H1 (cell line): ENCODE measurements around the gene GNB1L. TPM values are rescaled to one million over a fixed set of nuclear protein-coding genes. Genes with fewer than 3 reads are reported as not detected.

Source experiments
- CTCF ChIA-PET: fragments of 300-600 bp; sonication (Branson Sonifier 250); formaldehyde crosslinking; loops from one replicate; lab custom pipeline; 2021; ENCODE audit not compliant: partially characterized antibody; lab: Charles Lee
- POLR2A ChIA-PET: fragments of 300-600 bp; sonication (Branson Sonifier 250); formaldehyde crosslinking; loops from one replicate; lab custom pipeline; 2021; ENCODE audit warnings: inconsistent platforms; ENCODE audit not compliant: partially characterized antibody; lab: Charles Lee
- DNase-seq, 2 experiments: peaks; one replicate each; pipeline versions ENCODE4 v3.0.0 to v3.0.0-alpha.2; 2010 to 2022; ENCODE audit warnings: low spot score in 2 of 2, low read depth in 1 of 2, mixed read lengths in 1 of 2
- FAIRE-seq: peaks from 2 replicates; lab custom pipeline; 2011; peaks lifted over from hg19 to GRCh38; lab: Jason Lieb, UNC
- H2AFZ ChIP-seq: 2 replicates; pipeline ENCODE4 v1.8.1; 2012; ENCODE audit warnings: low read length, inconsistent platforms
- H2AK5ac ChIP-seq: 2 replicates; pipeline ENCODE4 v1.6.1; 2013; ENCODE audit warnings: low read depth, low read length
- H2BK120ac ChIP-seq: replicated peaks from 2 replicates; pipeline ENCODE3; 2013; ENCODE audit warnings: low read depth, low read length, inconsistent platforms
- H2BK12ac ChIP-seq: 2 replicates; pipeline ENCODE4 v1.6.1; 2013; ENCODE audit warnings: low read depth, low read length
- H2BK15ac ChIP-seq: 2 replicates; pipeline ENCODE4 v1.6.1; 2013; ENCODE audit warnings: low read length
- H2BK20ac ChIP-seq: 2 replicates; pipeline ENCODE4 v1.6.1; 2013; ENCODE audit warnings: low read length
- H2BK5ac ChIP-seq: 2 replicates; pipeline ENCODE4 v1.6.1; 2013; ENCODE audit warnings: low read depth, low read length
- H3K14ac ChIP-seq: 2 replicates; pipeline ENCODE4 v1.6.1; 2013; ENCODE audit warnings: inconsistent platforms; ENCODE audit not compliant: insufficient read length
- H3K18ac ChIP-seq: 2 replicates; pipeline ENCODE4 v1.6.1; 2013; ENCODE audit warnings: low read length; ENCODE audit errors: extremely low read depth
- H3K23ac ChIP-seq: 2 replicates; pipeline ENCODE4 v1.6.1; 2013; ENCODE audit warnings: inconsistent platforms; ENCODE audit not compliant: insufficient read length
- H3K23me2 ChIP-seq: 2 replicates; pipeline ENCODE4 v1.6.1; 2013; ENCODE audit warnings: low read depth, low read length
- H3K27ac ChIP-seq: 2 replicates; pipeline ENCODE4 v1.6.1; 2011; ENCODE audit warnings: low read depth, low read length, inconsistent platforms
- H3K27me3 ChIP-seq, 4 experiments: replicated peaks in 1 of 4; 1 replicate in 1 of 4; 2 replicates in 3 of 4; pipeline versions ENCODE4 v1.6.1 to v1.8.1; 2011 to 2013; ENCODE audit warnings: low read length in 3 of 4, mild to moderate bottlenecking in 3 of 4, inconsistent platforms in 2 of 4, mixed read lengths in 2 of 4, moderate library complexity in 1 of 4; ENCODE audit not compliant: control insufficient read depth in 3 of 4, insufficient read depth in 3 of 4; ENCODE audit errors: extremely low read depth in 1 of 4
- H3K36me3 ChIP-seq, 4 experiments: 2 replicates each; pipeline versions ENCODE4 v1.6.1 to v1.8.1; 2011 to 2013; ENCODE audit warnings: mild to moderate bottlenecking in 4 of 4, low read length in 3 of 4, moderate library complexity in 2 of 4, control low read depth in 1 of 4, inconsistent platforms in 1 of 4; ENCODE audit not compliant: insufficient read depth in 4 of 4, control insufficient read depth in 2 of 4
- H3K4ac ChIP-seq: replicated peaks from 2 replicates; pipeline ENCODE3; 2013; ENCODE audit warnings: low read length, low read depth, mixed read lengths, inconsistent platforms; ENCODE audit not compliant: insufficient read length
- H3K4me1 ChIP-seq, 4 experiments: replicated peaks in 1 of 4; 1 replicate in 1 of 4; 2 replicates in 3 of 4; pipeline versions ENCODE4 v1.6.1 to v1.8.1; 2011 to 2013; ENCODE audit warnings: low read length in 3 of 4, inconsistent platforms in 2 of 4, mixed read lengths in 1 of 4; ENCODE audit not compliant: insufficient read depth in 4 of 4, control insufficient read depth in 3 of 4
- H3K4me2 ChIP-seq, 2 experiments: 2 replicates each; pipeline versions ENCODE4 v1.6.1 to v1.8.1; 2011 to 2013; ENCODE audit warnings: low read depth in 2 of 2, low read length in 2 of 2, control low read depth in 1 of 2, inconsistent platforms in 1 of 2, mild to moderate bottlenecking in 1 of 2; ENCODE audit not compliant: insufficient read depth in 1 of 2
- H3K4me3 ChIP-seq, 4 experiments: fragments of 200-600, 300-600 bp in 1 of 4; sonication (generic), shearing (Covaris generic), sonication (Bioruptor Twin) in 1 of 4; 2 replicates each; pipeline versions ENCODE4 v1.5.1 to v1.8.1; 2011 to 2016; ENCODE audit warnings: low read length in 4 of 4, low read depth in 3 of 4, control low read depth in 2 of 4, inconsistent platforms in 2 of 4, mild to moderate bottlenecking in 2 of 4, mixed read lengths in 1 of 4, moderate library complexity in 1 of 4; ENCODE audit not compliant: insufficient read depth in 2 of 4; ENCODE audit errors: extremely low read depth in 1 of 4
- H3K56ac ChIP-seq: replicated peaks from 2 replicates; pipeline ENCODE3; 2013; ENCODE audit warnings: low read depth, mild to moderate bottlenecking, mixed read lengths, low read length, inconsistent platforms; ENCODE audit not compliant: insufficient read length
- H3K79me1 ChIP-seq: 2 replicates; pipeline ENCODE4 v1.6.1; 2013; ENCODE audit warnings: low read depth, low read length, control low read depth
- H3K79me2 ChIP-seq, 2 experiments: 2 replicates each; pipeline versions ENCODE4 v1.6.1 to v1.8.1; 2012 to 2013; ENCODE audit warnings: low read length in 2 of 2, mild to moderate bottlenecking in 2 of 2, inconsistent platforms in 1 of 2; ENCODE audit not compliant: insufficient read depth in 2 of 2, control insufficient read depth in 1 of 2
- H3K9ac ChIP-seq, 4 experiments: replicated peaks in 1 of 4; 1 replicate in 1 of 4; 2 replicates in 3 of 4; pipeline versions ENCODE4 v1.6.1 to v1.8.1; 2011 to 2013; ENCODE audit warnings: low read depth in 3 of 4, low read length in 3 of 4, control low read depth in 2 of 4, mild to moderate bottlenecking in 2 of 4, moderate library complexity in 2 of 4, inconsistent platforms in 1 of 4; ENCODE audit errors: extremely low read depth in 1 of 4
- H3K9me3 ChIP-seq, 2 experiments: 2 replicates each; pipeline versions ENCODE4 v1.6.1 to v1.8.1; 2012 to 2013; ENCODE audit warnings: mild to moderate bottlenecking in 2 of 2, moderate library complexity in 2 of 2, control low read depth in 1 of 2, inconsistent platforms in 1 of 2, low read depth in 1 of 2, low read length in 1 of 2, mixed read lengths in 1 of 2; ENCODE audit not compliant: insufficient read depth in 2 of 2
- H4K20me1 ChIP-seq, 2 experiments: replicated peaks in 1 of 2; 2 replicates each; pipeline versions ENCODE3 to v1.8.1; 2011 to 2013; ENCODE audit warnings: inconsistent platforms in 2 of 2, low read length in 2 of 2, mild to moderate bottlenecking in 1 of 2; ENCODE audit not compliant: insufficient read depth in 2 of 2, control insufficient read depth in 1 of 2
- H4K5ac ChIP-seq: 2 replicates; pipeline ENCODE4 v1.6.1; 2013; ENCODE audit warnings: low read length, low read depth, mixed read lengths, inconsistent platforms; ENCODE audit not compliant: insufficient read length
- H4K8ac ChIP-seq: 2 replicates; pipeline ENCODE4 v1.8.0; 2013; ENCODE audit warnings: mild to moderate bottlenecking, moderate library complexity, low read length, inconsistent platforms; ENCODE audit not compliant: insufficient read depth; ENCODE audit errors: extremely low read depth
- H4K91ac ChIP-seq: replicated peaks from 2 replicates; pipeline ENCODE3; 2013; ENCODE audit warnings: low read length, mixed read lengths, inconsistent platforms; ENCODE audit not compliant: insufficient read length
- ASH2L ChIP-seq: fragments of 200-600, 300-600 bp; sonication (generic); IDR thresholded peaks from one replicate; pipeline ENCODE4 v1.7.1; 2017; ENCODE audit warnings: low read length
- BCL11A ChIP-seq, 2 experiments: IDR thresholded peaks; one replicate each; pipeline ENCODE4 v1.6.1; 2011; ENCODE audit warnings: low read depth in 2 of 2, low read length in 2 of 2, mild to moderate bottlenecking in 2 of 2
- BRCA1 ChIP-seq: IDR thresholded peaks from 2 replicates; pipeline ENCODE4 v1.6.1; 2012; ENCODE audit warnings: low read depth, low read length, improper control_type of control experiment
- CBX8 ChIP-seq: fragments of 300-800, 300-1000 bp; sonication (generic); IDR thresholded peaks from 2 replicates; pipeline ENCODE4 v1.7.1; 2016; ENCODE audit warnings: low read depth, low read length, borderline replicate concordance
- CEBPB ChIP-seq: IDR thresholded peaks from 2 replicates; pipeline ENCODE4 v1.6.1; 2012; ENCODE audit warnings: low read depth, low read length
- PHF8 ChIP-seq: fragments of 200-600 bp; sonication (generic); conservative IDR thresholded peaks from 2 replicates; pipeline ENCODE4 v1.7.1; 2012; ENCODE audit warnings: low read depth, mild to moderate bottlenecking, inconsistent platforms, low read length, moderate library complexity
- POLR2A ChIP-seq, 2 experiments: IDR thresholded peaks; 1 replicate in 1 of 2; 2 replicates in 1 of 2; pipeline ENCODE4 v1.6.1; 2011; ENCODE audit warnings: low read depth in 2 of 2, low read length in 2 of 2, mild to moderate bottlenecking in 2 of 2; ENCODE audit errors: control extremely low read depth in 1 of 2
- SP1 ChIP-seq: IDR thresholded peaks from 2 replicates; pipeline ENCODE4 v1.6.1; 2011; ENCODE audit warnings: low read depth, low read length
- SP2 ChIP-seq: IDR thresholded peaks from 2 replicates; pipeline ENCODE4 v1.6.1; 2012; ENCODE audit warnings: mild to moderate bottlenecking, low read length, inconsistent platforms
- SRF ChIP-seq: IDR thresholded peaks from 2 replicates; pipeline ENCODE4 v1.6.1; 2011; ENCODE audit warnings: mild to moderate bottlenecking, low read depth, low read length, moderate library complexity
- TAF1 ChIP-seq: IDR thresholded peaks from 2 replicates; pipeline ENCODE4 v1.6.1; 2011; ENCODE audit warnings: mild to moderate bottlenecking, low read depth, low read length
- TBP ChIP-seq: IDR thresholded peaks from 2 replicates; pipeline ENCODE4 v1.6.1; 2011; ENCODE audit warnings: low read depth, low read length, improper control_type of control experiment
- WGBS, 2 experiments: shearing (Covaris generic) in 1 of 2; methylation state at CpG; one replicate each; pipeline versions ENCODE4 v1.1.6 to v1.1.7; 2013 to 2015; ENCODE audit warnings: low lambda C conversion rate in 2 of 2, mixed read lengths in 2 of 2, inconsistent platforms in 1 of 2, low coverage in 1 of 2, missing lambda C conversion rate in 1 of 2; ENCODE audit not compliant: insufficient replicate concordance in 2 of 2, insufficient coverage in 1 of 2, insufficient read length in 1 of 2; ENCODE audit errors: extremely low coverage in 1 of 2, missing lambda C conversion rate in 1 of 2; 5-methylcytosine and 5-hydroxymethylcytosine counted together
- polyA plus RNA-seq, 7 experiments: library from polyadenylated mRNA; depleted of rRNA in 3 of 7; stranded (reverse) in 5 of 7; unstranded in 2 of 7; fragments of >200 nt in 5 of 7; fragments of 200-250 nt in 2 of 7; gene quantifications; 1 replicate in 5 of 7; 2 replicates in 1 of 7; 4 replicates in 1 of 7; pipeline versions ENCODE4 v1.2.1 to v1.2.3, GENCODE V29; 2011 to 2013; ENCODE audit warnings: missing spikeins in 2 of 7, mixed read lengths in 2 of 7
- total RNA-seq: library from RNA; stranded (reverse); fragmentation: NEBNext Ultra II Directional; extraction: Animal tissue kit (Norgen Biotek cat#: 25700); gene quantifications from 2 replicates; pipeline ENCODE4 v1.2.1, GENCODE V29; 2021

The GNB1L gene
- total and polyA plus RNA-seq, 2 of the 8 experiments (the other 6 are each of a cell fraction or from before 2014, with no cell fraction given), result 14.0 to 15.6 TPM

- Histone ChIP-seq H3K9ac (no peak overlapping the region), H3K56ac (no peak overlapping the region), H2AFZ (no peak overlapping the region), H3K27ac (no peak overlapping the region), H2BK12ac (no peak overlapping the region), H4K91ac (no peak overlapping the region), H3K4me2 (no peak overlapping the region), H3K4me3 (no peak overlapping the region), H3K4ac (peak overlapping the region; percentile 7), H4K8ac (peak overlapping the region; percentile 84; the same call in 1 of the 2 replicates), H3K23ac (no peak overlapping the region), H3K18ac (no peak overlapping the region), H2BK15ac (no peak overlapping the region), H4K5ac (no peak overlapping the region), H3K27me3 (peaks cover 0 to 2% (median 0%) of the 10 kb centered on the region in 4 experiments; a peak in 1 of 7 replicates), H2AK5ac (no peak overlapping the region), H2BK20ac (no peak overlapping the region), H3K23me2 (no peaks in the 10 kb centered on the region), H3K4me1 (peaks cover 0 to 10% (median 1%) of the 10 kb centered on the region in 4 experiments; a peak in 4 of 7 replicates), H3K79me1 (no peaks in the 10 kb centered on the region), H3K36me3 (no peaks in the 10 kb centered on the region), H2BK120ac (no peak overlapping the region), H2BK5ac (no peak overlapping the region), H3K79me2 (no peaks in the 10 kb centered on the region), H3K9me3 (no peaks in the 10 kb centered on the region; a peak in 1 of 4 replicates), H4K20me1 (peaks cover 3 to 10% of the 10 kb centered on the region in 2 experiments), H3K14ac (no peak overlapping the region)
- TF ChIP-seq CBX8, result no peak
- no peak for TF ChIP-seq SRF
- no peak for TF ChIP-seq POLR2A (IDR thresholded peaks at IDR 0.05; ENCODE audit: control extremely low read depth in 1 of 2, low read depth in 2 of 2, low read length in 2 of 2)
- no peak for TF ChIP-seq BCL11A (IDR thresholded peaks at IDR 0.05; ENCODE audit: low read depth in 2 of 2, low read length in 2 of 2)
- no peak for TF ChIP-seq CEBPB
- no peak for TF ChIP-seq PHF8
- no peak for TF ChIP-seq TAF1
- no peak for TF ChIP-seq SP1
- TF ChIP-seq TBP, result no peak
- no peak for TF ChIP-seq ASH2L
- no peak for TF ChIP-seq BRCA1
- no peak for TF ChIP-seq SP2
- CTCF ChIA-PET, result interaction anchor here (0.6 to 1.9 kb wide), 4 partner anchors 17 to 87 kb away, joined by 3 to 5 read pairs (median 4); no protein-coding TSS in a partner anchor
- FAIRE-seq (no peak), DNase-seq (peak in 1 of 2 experiments; percentile 42)
- WGBS, 2 experiments, result 95% methylated on average over 8 of the region's 8 CpGs; no CpG with 5 or more reads in 1 of the 2 experiments
- POLR2A ChIA-PET, result interaction anchor here (0.6 to 0.8 kb wide), 3 partner anchors 8 to 133 kb away, joined by 3 to 5 read pairs (median 3); no protein-coding TSS in a partner anchor
These were observed 29.7 kb downstream of the GNB1L start for GRCh38 chr22:19824926-19825339.
